SK-N-SH treated with all-trans-retinoic acid at 6 μM for 48 hours (cell line): ENCODE measurements around the gene STK40.

Experiments
- ATAC-seq: fragments of 200-7000 bp; cut with Tn5 transposase; 3 replicates; pipeline ENCODE4 v1.9.1; 2020; ENCODE audit warnings: mild to moderate bottlenecking, moderate library complexity
- ARNTL ChIP-seq: fragments of 450-650 bp; formaldehyde crosslinking; IDR thresholded peaks from 2 replicates; pipeline ENCODE4 v1.5.0; 2020; ENCODE audit warnings: low read depth, mild to moderate bottlenecking, moderate library complexity, borderline replicate concordance
- BACH2 ChIP-seq: fragments of 250-450 bp; sonication (Bioruptor Pico); IDR thresholded peaks from 2 replicates; pipeline ENCODE4 v1.9.0; 2021; ENCODE audit warnings: mild to moderate bottlenecking, borderline replicate concordance
- CREB5 ChIP-seq: fragments of 250-450 bp; sonication (Bioruptor Pico); IDR thresholded peaks from 2 replicates; pipeline ENCODE4 v1.5.1; 2020; ENCODE audit warnings: low read depth, mild to moderate bottlenecking, moderate library complexity
- CSDC2 ChIP-seq: fragments of 250-450 bp; sonication (Bioruptor Pico); IDR thresholded peaks from 2 replicates; pipeline ENCODE4 v1.5.0; 2020; ENCODE audit warnings: mild to moderate bottlenecking, moderate library complexity
- CSRNP3 ChIP-seq: fragments of 250-450 bp; sonication (Bioruptor Pico); IDR thresholded peaks from 2 replicates; pipeline ENCODE4 v1.5.1; 2021; ENCODE audit warnings: mild to moderate bottlenecking, moderate library complexity
- ESRRG ChIP-seq: fragments of 250-450 bp; sonication (Bioruptor Pico); IDR thresholded peaks from 2 replicates; pipeline ENCODE4 v1.6.1; 2021; ENCODE audit warnings: mild to moderate bottlenecking
- GLIS3 ChIP-seq: fragments of 250-450 bp; sonication (Bioruptor Pico); IDR thresholded peaks from 2 replicates; pipeline ENCODE4 v1.5.0; 2020; ENCODE audit warnings: mild to moderate bottlenecking, moderate library complexity
- ISL1 ChIP-seq: fragments of 250-450 bp; sonication (Bioruptor Pico); IDR thresholded peaks from 2 replicates; pipeline ENCODE4 v2.1.2; 2022; ENCODE audit warnings: mild to moderate bottlenecking, moderate library complexity
- OSR1 ChIP-seq: fragments of 250-450 bp; sonication (Bioruptor Pico); IDR thresholded peaks from 2 replicates; pipeline ENCODE4 v1.8.0; 2022; ENCODE audit warnings: moderate library complexity, mild to moderate bottlenecking, inconsistent platforms
- PATZ1 ChIP-seq: fragments of 250-450 bp; sonication (Bioruptor Pico); IDR thresholded peaks from 2 replicates; pipeline ENCODE4 v1.8.0; 2020; ENCODE audit warnings: mild to moderate bottlenecking, moderate library complexity, borderline replicate concordance
- POU6F1 ChIP-seq: fragments of 250-450 bp; sonication (Bioruptor Pico); IDR thresholded peaks from 2 replicates; pipeline ENCODE4 v1.8.0; 2021; ENCODE audit warnings: low read depth, mild to moderate bottlenecking, moderate library complexity, borderline replicate concordance
- PPARA ChIP-seq: fragments of 250-450 bp; sonication (Bioruptor Pico); IDR thresholded peaks from 2 replicates; pipeline ENCODE4 v1.5.0; 2020; ENCODE audit warnings: mild to moderate bottlenecking, borderline replicate concordance
- RARB ChIP-seq: fragments of 250-450 bp; sonication (Bioruptor Pico); IDR thresholded peaks from 2 replicates; pipeline ENCODE4 v1.8.0; 2021; ENCODE audit warnings: mild to moderate bottlenecking, moderate library complexity
- SNAI2 ChIP-seq: fragments of 250-450 bp; sonication (Bioruptor Pico); IDR thresholded peaks from 2 replicates; pipeline ENCODE4 v1.5.0; 2020; ENCODE audit warnings: mild to moderate bottlenecking, moderate library complexity
- TCF4 ChIP-seq: fragments of 250-450 bp; sonication (Bioruptor Pico); IDR thresholded peaks from 2 replicates; pipeline ENCODE4 v1.8.0; 2021; ENCODE audit warnings: mild to moderate bottlenecking, moderate library complexity, borderline replicate concordance
- TOX ChIP-seq: fragments of 250-450 bp; sonication (Bioruptor Pico); IDR thresholded peaks from 2 replicates; pipeline ENCODE4 v1.8.0; 2021; ENCODE audit warnings: mild to moderate bottlenecking, moderate library complexity, borderline replicate concordance
- TSHZ2 ChIP-seq: fragments of 250-450 bp; sonication (Bioruptor Pico); IDR thresholded peaks from 2 replicates; pipeline ENCODE4 v1.5.0; 2020; ENCODE audit warnings: mild to moderate bottlenecking, moderate library complexity
- ZFP3 ChIP-seq: fragments of 250-450 bp; sonication (Bioruptor Pico); IDR thresholded peaks from 2 replicates; pipeline ENCODE4 v1.5.0; 2020; ENCODE audit warnings: mild to moderate bottlenecking, moderate library complexity
- ZNF565 ChIP-seq: fragments of 450-650 bp; formaldehyde crosslinking; conservative IDR thresholded peaks from 2 replicates; pipeline ENCODE4 v1.5.0; 2020; ENCODE audit warnings: low read depth, mild to moderate bottlenecking, moderate library complexity
- ZNF70 ChIP-seq: fragments of 450-650 bp; formaldehyde crosslinking; IDR thresholded peaks from 2 replicates; pipeline ENCODE4 v1.5.0; 2020; ENCODE audit warnings: mild to moderate bottlenecking, moderate library complexity

STK40 gene

GRCh38 chr1:36389261-36389660, 3.5 kb upstream of the STK40 start:
- no peak for ATAC-seq
- no peak for TF ChIP-seq TOX
- no peak for TF ChIP-seq CSDC2 (CRISPR knock-in tag)
- no peak for TF ChIP-seq TCF4 (CRISPR knock-in tag)
- TF ChIP-seq PATZ1 (CRISPR knock-in tag) = no peak
- no peak for TF ChIP-seq CSRNP3 (CRISPR knock-in tag)
- TF ChIP-seq SNAI2 = no peak
- TF ChIP-seq RARB = no peak
- TF ChIP-seq ZFP3 (CRISPR knock-in tag) = no peak
- no peak for TF ChIP-seq CREB5
- no peak for TF ChIP-seq POU6F1 (CRISPR knock-in tag)
- TF ChIP-seq BACH2 = no peak
- no peak for TF ChIP-seq ISL1 (CRISPR knock-in tag)
- TF ChIP-seq ESRRG = no peak
- TF ChIP-seq ZNF565 = no peak
- no peak for TF ChIP-seq GLIS3 (CRISPR knock-in tag)
- no peak for TF ChIP-seq ZNF70 (CRISPR knock-in tag)
- no peak for TF ChIP-seq OSR1
- no peak for TF ChIP-seq ARNTL (CRISPR knock-in tag)
- no peak for TF ChIP-seq PPARA (CRISPR knock-in tag)
- TF ChIP-seq TSHZ2 (CRISPR knock-in tag) = no peak

- TF ChIP-seq CREB5 = no peak
- 0 out of 2 replicates have a peak, but pooled peaks have one; percentile 29 for TF ChIP-seq ZFP3 (CRISPR knock-in tag)
- no peak for ATAC-seq
Observed at GRCh38 chr1:36387141-36387949, 1.6 kb upstream of the STK40 start.
